Neural cell (in vitro differentiated cells): Measurements from ENCODE around the gene CNTNAP2.

Experiments used
- CTCF ChIP-seq: fragments of 450-650 bp; IDR thresholded peaks from 2 replicates; pipeline ENCODE4 v1.5.1; 2014; ENCODE audit warnings: antibody characterized with exemption, mild to moderate bottlenecking, moderate library complexity; ENCODE audit not compliant: poor library complexity, severe bottlenecking
- EZH2 ChIP-seq: fragments of 200-600, 300-800 bp; shearing (Covaris generic), sonication (generic); IDR thresholded peaks from 2 replicates; pipeline ENCODE4 v1.6.1; 2014; ENCODE audit warnings: antibody characterized with exemption, low read length, borderline replicate concordance, mild to moderate bottlenecking; ENCODE audit not compliant: insufficient read depth, poor library complexity, severe bottlenecking
- MXI1 ChIP-seq: fragments of 450-650 bp; conservative IDR thresholded peaks from 2 replicates; pipeline ENCODE4 v1.6.1; 2014; ENCODE audit warnings: antibody characterized with exemption, mild to moderate bottlenecking; ENCODE audit not compliant: poor library complexity, severe bottlenecking
- POLR2AphosphoS5 ChIP-seq: IDR thresholded peaks from 2 replicates; pipeline ENCODE4 v1.6.1; 2012

- no peak for TF ChIP-seq CTCF
- TF ChIP-seq EZH2 = no peak
- TF ChIP-seq MXI1 = no peak
- no peak for TF ChIP-seq POLR2AphosphoS5
Measured at GRCh38 chr7:148394582-148394981, 2278.0 kb downstream of the CNTNAP2 start.
